GM18498 (cell line): ENCODE results near the gene CA14.
"Not testable (repeated sequence)": the region's sequence is repeated elsewhere in the genome, so short reads cannot be mapped to it uniquely, and the experiment has no call there.

Experiments used
- ATAC-seq: cut with Tn5 transposase; IDR thresholded peaks from one replicate; pipeline ENCODE4 v1.9.1; 2021; ENCODE audit warnings: mild to moderate bottlenecking, moderate library complexity; ENCODE audit not compliant: unreplicated experiment

Gene CA14

GRCh38 chr1:150235852-150236613 lies 21.5 kb upstream of the CA14 start, which contains the start of gene ANP32E:
ANP32E (minus strand) TSS chr1:150236112; CDS start chr1:150235786, 326 bp downstream.
- peak; percentile 90 for ATAC-seq

DNA sequence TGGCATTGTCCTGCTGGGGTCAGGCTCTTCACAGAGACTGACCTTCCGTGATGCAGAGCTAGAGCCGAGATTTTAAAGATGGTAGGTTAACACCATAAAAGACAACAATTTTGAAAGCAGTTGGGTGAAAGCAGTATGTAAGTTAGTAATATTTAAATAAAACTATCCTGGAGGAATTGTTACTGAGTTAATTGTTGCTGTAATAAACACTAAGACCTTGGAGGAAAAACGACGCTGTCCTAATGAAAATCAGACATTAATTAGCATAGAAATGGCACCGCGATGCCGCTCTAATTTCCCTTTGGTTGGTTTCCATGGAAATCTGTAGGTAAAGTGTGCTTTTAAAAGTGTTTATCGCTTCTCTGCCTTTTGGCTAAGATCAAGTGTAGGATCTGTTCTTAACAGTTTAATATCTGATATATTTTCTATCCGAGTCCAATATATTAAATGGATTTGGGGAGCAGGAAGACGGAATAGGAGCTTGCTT lies 20.9 kb upstream of the CA14 start:
- ATAC-seq, result no peak

DNA sequence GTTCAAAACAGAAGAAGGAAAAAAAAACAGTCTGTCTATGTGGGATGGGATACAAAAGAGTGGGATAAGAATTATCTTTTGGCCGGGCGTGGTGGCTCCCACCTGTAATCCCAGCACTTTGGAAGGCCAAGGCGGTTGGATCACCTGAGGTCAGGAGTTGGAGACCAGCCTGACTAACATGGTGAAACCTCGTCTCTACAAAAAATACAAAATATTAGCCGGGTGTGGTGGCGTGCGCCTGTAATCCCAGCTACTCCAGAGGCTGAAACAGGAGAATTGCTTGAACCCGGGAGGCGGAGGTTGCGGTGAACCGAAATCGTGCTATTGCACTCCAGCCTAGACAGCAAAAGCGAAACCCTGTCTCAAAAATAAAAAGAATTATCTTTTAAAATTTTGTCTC lies 20.4 kb upstream of the CA14 start:
- ATAC-seq, result not testable (repeated sequence)

- ATAC-seq, result no peak
Measured at GRCh38 chr1:150237746-150238145, 19.8 kb upstream of the CA14 start.

- no peak for ATAC-seq
Measured at GRCh38 chr1:150243003-150243402, 14.6 kb upstream of the CA14 start.

GRCh38 chr1:150249936-150250335 lies 7.6 kb upstream of the CA14 start:
- ATAC-seq, result no peak

GRCh38 chr1:150256198-150256553 lies 1.4 kb upstream of the CA14 start:
- no peak for ATAC-seq

DNA sequence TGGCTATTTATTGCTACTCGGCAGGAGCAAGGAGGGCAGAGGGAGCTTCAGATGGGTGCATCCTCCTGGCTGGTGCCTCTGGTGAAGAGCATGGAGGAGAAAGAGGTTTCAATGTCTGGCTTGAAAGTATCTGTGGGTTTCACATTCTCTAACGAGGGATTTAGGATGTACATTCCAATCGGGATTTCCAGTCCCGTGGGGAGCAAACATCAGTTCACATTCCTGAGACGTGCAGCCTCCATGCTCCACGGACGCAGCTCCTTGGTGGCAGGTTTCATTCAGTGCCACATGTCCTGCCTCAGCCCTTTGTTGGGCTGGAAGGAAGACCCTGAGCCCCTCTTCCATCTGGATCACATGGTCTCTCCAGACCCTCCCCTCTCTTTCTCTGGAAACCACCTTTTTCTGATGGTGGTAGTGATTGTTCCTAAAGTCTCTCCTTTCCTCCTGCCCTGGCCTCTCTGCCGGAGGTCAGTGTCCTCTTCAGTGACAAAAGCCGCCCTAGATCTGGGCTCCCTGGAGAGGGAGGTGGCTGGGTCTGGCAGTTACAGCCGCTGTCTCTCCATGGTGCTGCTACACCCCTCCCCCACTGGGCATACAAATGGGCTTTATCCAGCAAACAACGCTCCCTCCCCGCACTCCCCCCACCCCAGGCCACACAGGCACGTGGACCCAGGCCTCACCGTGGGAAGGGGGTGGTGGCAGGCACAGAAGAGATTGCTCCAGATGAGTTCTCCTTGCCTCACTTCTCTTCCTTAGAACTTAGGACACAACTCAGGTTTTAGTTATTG lies 826 bp upstream of the CA14 start:
- no peak for ATAC-seq

DNA sequence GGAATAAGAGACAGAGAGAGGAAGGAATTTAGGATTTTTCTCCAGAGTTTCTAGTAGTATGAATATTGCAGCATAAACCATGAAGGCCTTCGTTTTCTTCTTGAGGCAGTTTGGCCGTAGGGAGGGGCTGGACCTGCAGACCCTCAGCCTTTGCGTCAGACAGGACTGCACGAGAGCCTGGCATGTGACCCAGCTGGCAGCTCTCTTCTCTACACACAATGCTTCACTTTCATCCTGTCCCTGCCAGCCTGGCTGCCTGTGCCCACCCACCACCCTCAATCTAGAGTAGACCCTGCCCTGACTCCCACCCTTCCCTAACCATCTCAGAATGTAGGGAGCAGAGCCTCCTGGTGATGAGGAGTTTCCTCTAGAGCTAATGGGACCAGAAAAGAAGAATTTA lies 1.6 kb downstream of the CA14 start:
- ATAC-seq, result no peak

GRCh38 chr1:150259758-150260669 lies 2.4 kb downstream of the CA14 start:
- ATAC-seq, result no peak

DNA sequence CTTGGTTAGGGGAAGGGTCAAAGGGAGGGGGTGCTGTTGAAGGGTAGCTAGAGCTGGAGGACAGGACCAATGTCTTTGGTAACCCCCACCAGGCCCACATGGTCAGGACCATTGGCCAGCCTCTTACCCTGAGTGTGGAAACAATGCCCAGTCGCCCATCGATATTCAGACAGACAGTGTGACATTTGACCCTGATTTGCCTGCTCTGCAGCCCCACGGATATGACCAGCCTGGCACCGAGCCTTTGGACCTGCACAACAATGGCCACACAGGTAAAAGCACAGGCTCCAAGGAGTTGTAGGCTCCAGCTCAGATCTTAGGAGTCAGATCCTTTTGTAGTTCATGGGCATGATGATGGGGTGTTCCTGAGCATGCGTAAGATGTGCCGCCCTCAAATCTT lies 3.8 kb downstream of the CA14 start:
- ATAC-seq, result no peak

- no peak for ATAC-seq
Measured at GRCh38 chr1:150262388-150263320, 5.1 kb downstream of the CA14 start.

GRCh38 chr1:150263549-150263948 lies 6.0 kb downstream of the CA14 start:
- no peak for ATAC-seq

DNA sequence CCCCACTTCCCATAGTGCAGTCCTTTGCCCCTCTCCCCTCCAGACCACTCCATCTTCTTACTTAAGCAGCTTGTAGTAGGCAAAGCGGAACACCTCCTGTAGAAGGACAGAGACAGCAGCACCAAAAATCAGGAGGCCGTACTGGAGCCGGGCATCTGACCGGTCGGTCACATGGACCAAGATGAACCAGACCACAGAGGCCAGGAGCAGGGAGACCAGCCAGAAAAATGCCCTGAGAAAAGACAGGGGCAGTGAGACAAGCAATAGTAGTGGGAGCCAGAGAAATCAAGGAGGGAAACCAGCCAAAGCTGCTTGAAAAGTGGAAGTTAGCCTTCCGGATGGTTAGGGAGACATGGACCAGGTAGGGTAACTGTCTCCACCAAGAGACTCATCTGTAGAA lies 10.3 kb downstream of the CA14 start:
- ATAC-seq, result no peak

DNA sequence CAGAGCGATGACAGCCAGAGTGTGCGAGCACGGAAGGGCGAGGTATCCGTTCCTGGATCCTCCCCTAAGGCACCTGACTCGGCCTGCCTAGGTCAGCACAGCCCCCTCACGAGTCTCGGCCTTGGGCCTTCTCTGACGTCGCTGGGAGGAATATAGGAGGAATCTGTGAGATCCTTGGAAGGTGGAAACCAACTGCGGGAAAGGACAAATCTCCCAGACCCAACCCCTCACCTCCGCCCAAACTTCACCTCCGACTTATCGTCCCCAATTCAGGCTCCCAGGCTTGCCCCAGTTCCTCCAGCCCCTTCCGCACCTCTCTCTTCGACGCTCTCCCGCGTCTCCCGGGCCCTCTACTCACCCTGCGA lies 10.7 kb downstream of the CA14 start:
- peak; percentile 29 for ATAC-seq

DNA sequence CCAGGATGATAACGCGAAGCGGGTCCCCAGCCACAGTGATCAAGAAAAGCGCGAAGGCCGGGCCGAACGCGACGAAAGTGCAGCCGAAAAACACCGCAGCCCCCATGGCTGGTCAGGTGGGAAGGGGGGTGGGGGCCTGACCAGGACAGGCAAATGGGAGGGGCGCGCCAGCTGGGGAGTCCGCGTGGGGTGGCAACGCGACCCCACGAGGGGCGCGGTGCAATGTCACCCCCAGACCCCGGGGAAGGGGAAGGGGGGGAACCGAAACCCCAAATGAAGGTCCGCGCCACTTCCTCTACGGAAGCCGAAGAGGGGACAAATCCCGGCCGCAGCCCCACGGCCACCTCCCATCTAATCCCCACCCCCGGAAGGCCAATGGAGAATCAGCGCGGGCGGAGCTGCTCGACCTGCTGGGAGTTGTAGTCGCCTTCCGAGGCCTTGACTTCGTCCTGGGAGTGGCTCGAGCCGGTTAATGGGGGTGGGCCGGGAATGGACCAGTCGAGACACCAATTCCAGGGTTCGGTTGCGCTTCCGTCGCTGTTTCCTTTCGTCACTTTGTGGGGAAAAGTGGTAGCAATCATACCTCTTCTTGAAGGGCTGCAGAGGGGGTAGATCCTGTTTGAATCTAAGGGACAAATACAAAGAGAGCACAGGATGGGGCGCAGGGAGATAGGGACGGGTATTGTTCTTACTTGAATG lies 11.3 kb downstream of the CA14 start, which contains the start of gene APH1A:
Gene APH1A (minus strand): TSS at position 312 of the 699 bp plus-strand sequence. CDS start 206 bp downstream, at position 106.
- ATAC-seq, result peak; percentile 93

DNA sequence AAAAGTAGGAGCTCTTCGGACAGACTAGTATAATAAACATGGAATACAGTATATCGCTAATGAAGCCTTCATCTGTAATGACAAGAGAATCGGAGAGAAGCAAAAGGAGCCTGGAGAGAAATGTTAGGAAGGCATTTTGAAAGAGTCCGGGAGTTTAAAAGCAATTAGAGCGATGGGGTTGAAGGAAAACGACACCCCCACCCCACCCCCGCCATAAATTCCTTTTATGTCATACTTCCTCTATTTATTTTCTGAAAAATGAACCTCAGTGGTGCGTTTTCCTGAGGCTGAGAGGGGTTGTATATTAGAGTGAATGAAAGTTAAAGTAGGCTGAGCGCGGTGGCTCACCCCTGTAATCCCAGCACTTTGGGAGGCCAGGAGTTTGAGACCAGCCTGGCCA lies 11.9 kb downstream of the CA14 start:
- no peak for ATAC-seq

DNA sequence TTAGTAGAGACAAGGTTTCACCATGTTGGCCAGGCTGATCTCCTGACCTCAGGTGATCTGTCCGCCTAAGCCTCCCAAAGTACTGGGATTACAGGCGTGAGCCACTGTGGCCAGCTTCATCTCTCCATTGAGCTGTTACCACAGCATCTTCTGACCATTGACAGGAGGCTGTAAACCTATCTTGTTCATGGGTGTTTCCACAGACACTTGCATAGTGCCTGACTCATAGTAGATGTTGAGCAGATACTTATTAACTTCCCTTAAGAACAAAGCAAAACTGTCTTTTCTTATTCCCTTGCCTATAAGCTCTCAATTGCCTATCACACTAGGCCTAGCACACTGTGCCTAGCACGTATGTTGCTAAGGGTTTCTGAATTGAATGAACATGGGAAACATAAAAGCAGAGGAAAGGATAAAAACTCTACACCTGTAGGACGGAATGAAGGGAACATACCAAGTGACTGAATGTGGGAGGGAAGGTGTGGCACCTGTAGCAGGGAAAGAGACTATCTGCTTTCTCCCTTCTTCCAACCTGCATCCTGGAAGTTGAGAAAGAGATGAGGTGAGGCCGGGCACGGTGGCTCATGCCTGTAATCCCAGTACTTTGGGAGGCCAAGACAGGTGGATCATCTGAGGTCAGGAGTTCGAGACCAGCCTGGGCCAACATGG lies 13.9 kb downstream of the CA14 start:
- ATAC-seq, result no peak

DNA sequence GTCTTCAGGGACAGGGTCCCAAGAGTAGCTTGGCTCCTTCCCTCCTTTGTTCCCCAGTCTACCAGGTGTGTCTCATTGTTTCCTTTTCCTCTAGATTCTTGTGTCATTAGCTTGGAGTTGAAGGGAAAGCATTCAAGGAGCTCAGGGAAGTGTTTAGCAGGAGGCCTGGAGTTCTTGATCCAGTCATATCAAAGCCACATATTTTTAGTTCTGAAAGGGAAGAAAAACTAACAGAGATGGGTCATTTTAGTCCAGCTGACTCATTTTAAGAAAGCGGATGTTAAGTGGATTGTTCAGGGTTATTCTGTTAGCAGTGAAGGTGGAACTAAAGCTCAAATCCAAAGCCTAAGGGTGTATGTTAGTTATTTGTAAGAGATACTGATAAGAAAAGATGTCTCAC lies 15.7 kb downstream of the CA14 start:
- no peak for ATAC-seq
